Measurements from ENCODE around the gene CES5A. TPM values are rescaled to one million over a fixed set of nuclear protein-coding genes. Genes with fewer than 3 reads are reported as not detected.
"Not testable (repeated sequence)": the region's sequence is repeated elsewhere in the genome, so short reads cannot be mapped to it uniquely, and the experiment has no call there.

CES5A gene, protein sequence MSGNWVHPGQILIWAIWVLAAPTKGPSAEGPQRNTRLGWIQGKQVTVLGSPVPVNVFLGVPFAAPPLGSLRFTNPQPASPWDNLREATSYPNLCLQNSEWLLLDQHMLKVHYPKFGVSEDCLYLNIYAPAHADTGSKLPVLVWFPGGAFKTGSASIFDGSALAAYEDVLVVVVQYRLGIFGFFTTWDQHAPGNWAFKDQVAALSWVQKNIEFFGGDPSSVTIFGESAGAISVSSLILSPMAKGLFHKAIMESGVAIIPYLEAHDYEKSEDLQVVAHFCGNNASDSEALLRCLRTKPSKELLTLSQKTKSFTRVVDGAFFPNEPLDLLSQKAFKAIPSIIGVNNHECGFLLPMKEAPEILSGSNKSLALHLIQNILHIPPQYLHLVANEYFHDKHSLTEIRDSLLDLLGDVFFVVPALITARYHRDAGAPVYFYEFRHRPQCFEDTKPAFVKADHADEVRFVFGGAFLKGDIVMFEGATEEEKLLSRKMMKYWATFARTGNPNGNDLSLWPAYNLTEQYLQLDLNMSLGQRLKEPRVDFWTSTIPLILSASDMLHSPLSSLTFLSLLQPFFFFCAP
- total RNA-seq: not detected in 2 replicates

DNA sequence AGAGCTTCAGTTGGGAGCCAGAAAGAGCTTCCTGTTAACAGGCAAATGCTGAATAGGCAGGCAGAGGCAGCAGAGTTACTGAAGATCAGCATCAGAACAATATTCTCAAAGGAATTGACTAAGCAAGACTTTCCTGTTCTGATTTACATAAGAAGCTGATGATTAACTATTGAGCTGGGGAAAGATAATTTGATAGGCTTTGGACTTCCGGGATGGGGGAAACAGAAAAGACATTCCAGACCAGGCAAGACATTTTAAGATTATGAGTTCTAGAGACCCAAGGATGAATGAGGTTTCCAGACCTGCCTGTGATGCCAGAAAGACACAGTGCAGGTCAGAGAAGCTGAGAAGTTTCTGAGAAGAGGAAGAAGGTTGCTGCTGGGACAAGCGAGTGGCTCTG, at the start of gene CES5A:
Gene CES5A (minus strand): TSS at position 101 of the 400 bp plus-strand sequence. CDS start 152 bp downstream, outside the sequence.
- no peak for DNase-seq (ENCODE audit: low read depth)

DNA sequence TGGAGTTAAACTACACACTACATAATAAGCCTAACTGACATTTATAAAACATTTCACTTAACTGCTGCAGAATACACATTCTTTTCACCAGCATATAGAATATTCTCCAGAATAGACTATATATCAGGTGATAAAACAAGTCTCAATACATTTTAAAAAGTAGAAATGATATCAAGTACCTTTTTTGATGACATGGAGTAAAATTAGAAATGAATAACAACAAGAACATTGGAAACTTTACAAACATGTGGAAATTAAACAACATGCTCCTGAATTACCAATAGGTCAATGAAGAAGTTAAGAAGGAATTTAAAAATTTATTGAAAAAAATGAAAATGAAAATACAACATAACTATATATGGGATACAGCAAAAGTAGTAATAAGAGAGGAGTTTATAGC, 47.5 kb upstream of the CES5A start:
- DNase-seq (ENCODE audit: low read depth): no peak

DNA sequence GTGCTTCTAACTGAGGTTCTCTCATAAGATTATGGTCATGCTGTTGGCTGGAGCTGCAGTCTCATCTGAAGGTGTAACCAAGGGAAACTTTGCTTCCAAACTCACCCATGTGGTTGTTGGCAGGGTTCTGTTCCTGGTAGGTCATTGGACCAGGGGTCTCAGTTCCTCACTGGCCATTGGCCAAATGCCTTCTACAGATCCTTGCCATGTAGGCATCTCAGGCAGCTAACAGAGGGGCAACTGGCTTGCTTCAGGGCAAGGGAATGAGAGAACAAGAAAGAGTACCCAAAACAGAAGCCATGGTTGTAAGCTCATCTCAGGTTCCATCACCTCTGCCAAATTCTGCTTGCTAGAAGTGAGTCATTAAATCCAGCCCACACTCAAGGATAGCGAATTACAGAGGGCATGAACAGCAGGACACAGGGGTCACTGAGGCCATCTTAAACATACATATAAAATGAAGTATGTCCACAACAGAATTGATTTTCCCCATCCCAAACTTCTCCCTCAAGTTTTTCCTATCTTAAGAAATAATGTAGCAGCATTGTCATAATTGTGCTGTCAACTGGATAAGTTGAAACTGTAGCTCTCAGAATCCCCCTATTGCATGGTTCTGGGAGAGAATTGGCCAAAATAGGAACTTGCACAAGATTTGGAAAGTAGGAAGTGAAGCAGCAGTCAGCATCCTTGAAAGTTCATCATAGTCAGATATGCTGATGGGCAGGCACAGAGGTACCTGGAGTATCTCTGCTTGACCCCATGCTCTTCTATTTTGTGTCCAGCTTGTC, 42.4 kb upstream of the CES5A start:
- DNase-seq (ENCODE audit: low read depth): no peak

DNA sequence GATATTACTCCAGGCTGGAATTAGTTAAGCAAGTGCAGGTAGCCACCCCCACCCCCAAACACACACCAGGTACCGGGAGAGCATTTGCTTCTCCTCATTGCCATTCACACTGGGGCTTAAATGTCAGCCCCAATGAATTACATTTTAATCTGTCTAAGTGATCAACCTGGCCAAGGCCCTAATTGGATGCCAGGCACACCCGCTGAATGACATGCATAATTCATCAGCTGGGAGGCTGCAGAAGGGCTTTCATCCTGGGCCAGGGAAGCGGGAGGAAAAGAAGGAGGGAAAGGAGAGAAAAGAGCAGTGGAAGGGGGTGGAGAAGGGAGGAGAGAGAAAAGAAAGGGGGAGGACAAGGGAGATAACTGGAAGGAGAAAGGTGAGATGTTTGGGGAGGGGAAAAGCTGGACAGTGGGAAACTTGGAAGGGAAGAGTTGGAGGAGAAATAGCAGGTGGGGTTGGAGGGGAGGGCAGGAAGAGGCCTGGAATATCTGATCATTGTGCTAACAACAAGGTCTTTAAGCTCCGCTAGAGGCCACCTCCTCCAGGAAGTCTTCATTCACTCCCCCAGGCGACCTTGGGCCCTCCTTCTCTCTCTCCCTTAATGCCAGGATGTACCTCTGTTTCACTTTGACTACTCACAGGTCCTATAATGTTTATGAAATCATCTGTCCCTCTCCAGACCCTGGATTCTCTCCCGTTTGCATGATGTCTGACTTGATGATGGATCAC, 40.1 kb upstream of the CES5A start:
- no peak for DNase-seq (ENCODE audit: low read depth)

DNA sequence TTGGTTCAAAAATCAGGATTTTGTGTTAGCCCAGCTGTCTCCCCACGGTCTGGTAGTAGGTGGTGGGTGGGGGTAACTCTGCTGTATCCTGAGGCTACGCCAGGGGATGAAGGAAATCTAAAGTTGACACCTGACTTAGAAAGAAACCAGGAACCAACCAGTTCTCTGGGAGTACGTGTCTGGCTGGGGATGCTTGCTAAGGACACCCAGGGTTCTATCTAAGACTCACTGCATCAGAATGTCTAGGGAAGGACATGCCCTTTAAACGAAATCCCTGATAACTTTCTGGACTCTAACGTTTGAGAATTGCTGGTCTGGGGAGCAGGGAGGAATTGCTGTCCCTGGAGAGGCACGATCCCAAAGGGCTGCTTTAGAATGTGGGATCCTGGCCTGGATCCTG, 39.2 kb upstream of the CES5A start:
- no peak for DNase-seq (ENCODE audit: low read depth)

DNA sequence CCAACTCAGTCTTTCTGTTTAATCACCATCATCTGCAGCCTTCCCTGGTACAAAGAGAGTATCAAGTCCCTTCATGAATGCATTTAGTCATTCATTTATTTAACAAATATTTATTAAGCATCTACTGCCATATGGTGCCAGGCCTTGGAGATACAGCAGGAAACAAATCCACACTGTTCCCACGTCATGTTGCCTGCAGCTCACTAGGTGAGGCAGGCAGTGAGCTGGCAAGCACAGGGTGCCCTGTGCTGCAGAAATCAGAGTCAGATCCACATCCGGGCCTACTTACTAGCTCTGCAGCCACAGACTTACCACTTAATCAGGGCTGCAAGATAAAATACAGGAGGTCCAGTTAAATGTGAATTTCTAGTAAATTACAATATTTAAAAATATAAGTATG, 38.5 kb upstream of the CES5A start:
- no peak for DNase-seq (ENCODE audit: low read depth)

DNA sequence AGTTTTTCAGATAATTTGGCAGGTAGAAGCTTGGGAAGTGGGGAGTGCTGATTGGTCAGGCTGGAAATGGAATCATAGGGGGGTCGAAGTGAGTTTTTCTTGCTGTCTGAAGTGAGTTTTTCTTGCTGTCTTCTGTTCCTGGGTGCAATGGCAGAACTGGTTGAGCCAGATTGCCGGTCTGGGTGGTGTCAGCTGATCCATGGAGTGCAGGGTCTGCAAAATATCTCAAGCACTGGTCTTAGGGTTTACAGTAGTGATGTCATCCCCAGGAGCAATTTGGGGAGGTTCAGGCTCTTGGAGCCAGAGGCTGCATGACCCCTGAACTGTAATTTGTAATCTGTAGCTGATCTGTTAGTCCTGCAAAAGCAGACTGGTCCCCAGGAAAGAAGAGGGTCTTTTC, 37.9 kb upstream of the CES5A start:
- not testable (repeated sequence) for DNase-seq (ENCODE audit: low read depth)

DNA sequence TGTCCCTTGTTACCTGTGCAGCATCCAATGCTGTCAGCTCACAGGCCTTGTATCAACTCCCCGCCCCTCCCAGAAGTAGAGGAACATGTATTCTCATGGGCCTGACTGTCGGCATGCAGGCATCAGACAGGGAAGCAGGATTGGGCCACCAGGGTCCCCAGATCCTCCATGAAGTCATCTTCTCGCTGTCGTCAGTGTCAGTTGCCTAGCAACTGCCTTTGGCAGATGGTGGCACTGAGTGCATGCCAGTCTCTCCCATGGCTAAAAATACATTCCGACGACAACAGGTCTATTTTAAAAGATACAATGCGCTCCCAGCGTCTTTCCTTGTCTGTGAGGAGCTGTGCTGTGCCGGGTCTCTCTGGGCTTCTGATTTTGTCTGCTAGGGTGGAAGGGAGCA, 36.8 kb upstream of the CES5A start:
- DNase-seq (ENCODE audit: low read depth): no peak

DNA sequence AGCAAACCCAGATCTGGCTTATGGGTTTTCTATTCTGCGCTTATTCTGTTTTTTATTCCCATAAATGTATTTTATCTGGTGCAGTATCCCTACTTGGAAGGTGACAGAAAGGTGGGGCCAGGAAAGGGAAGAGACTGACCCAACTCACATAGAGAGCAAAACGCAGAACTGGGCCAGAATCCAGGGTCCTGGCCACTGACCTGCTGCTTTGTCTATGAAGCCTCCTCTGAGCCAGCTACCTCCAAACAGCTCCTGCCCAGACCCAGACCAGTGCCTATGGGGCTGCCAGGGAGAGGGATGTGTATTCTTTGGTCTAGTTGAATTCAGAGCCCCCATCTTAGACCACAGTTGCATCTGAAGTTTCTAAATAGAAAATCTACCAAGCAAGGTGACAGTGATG, 36.4 kb upstream of the CES5A start:
- no peak for DNase-seq (ENCODE audit: low read depth)

DNA sequence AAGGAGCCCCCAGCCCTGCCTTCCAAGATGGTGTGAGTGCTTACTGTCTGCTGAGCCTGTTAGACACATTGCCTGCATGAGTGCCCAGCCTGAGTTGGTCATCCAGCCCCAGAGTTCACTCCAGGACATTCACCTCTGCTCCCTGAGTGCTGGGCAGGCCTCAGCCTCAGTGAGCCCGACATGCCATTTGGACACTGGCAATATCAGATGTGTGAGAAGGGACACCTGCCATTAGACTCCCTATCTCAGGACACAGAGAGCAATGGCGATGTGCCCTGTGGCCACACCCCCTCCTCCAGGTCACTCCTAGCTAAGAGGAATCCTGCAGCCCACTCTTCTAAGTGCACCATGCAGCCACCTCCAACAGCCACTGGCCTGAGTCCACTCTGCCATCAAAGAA, 34.7 kb upstream of the CES5A start:
- DNase-seq (ENCODE audit: low read depth): no peak

DNA sequence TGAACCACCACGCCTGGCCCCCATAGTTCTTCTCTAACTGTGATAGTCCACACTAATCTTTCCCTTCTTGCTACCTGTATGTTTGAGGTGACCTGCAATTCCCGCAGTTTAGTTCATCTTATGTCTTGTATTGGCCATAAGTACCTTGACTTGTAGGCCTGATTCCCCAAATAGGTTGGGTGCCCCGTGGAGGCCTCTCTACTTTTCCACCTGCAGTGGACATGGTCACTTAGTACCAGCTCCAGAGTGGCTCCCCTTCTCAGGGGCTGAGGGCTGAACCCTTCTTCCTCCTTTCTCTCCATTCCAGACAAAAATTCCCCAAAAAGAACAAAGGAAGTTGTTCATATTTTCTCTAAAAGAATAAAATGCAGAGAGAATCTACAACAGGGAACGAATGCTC, 33.5 kb upstream of the CES5A start:
- no peak for DNase-seq (ENCODE audit: low read depth)

DNA sequence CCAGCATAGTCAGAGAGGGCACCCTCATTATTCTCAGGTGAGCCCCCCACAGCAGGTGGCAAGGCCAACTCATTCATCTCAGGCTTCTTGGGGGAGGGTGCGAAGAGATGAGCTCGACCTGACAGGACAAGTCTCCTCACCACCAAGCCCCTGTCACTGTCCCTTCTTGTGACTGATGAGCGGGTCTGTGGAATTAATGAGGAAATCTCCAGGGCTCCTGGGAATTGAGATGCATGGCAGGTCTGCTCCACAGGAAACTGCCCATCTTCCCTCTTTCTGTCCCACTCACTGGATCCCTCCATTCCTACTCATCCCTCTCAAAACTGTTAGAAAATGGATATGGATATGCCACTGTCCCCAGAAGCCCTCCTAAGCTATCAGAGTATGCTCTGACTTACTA, 32.5 kb upstream of the CES5A start:
- no peak for DNase-seq (ENCODE audit: low read depth)

DNA sequence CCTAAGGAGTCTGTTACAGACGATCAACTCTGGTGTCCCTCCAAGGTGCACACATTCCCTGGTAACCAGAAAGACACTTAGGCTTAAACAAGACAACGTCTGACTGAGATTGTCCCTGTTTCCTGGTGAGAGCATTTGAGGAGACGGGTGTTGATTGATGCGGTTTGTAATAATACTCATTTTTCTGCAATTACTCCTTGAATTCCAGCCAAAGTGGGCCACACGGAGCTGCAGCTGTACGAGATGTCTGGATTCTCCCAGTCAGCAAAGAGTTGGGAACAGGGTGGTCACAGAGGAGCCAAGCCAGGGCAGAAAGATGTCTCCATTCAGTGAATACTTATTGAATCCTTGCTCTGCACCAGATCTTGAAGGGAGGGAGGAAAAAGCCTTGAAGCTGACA, 30.9 kb upstream of the CES5A start:
- no peak for DNase-seq (ENCODE audit: low read depth)

DNA sequence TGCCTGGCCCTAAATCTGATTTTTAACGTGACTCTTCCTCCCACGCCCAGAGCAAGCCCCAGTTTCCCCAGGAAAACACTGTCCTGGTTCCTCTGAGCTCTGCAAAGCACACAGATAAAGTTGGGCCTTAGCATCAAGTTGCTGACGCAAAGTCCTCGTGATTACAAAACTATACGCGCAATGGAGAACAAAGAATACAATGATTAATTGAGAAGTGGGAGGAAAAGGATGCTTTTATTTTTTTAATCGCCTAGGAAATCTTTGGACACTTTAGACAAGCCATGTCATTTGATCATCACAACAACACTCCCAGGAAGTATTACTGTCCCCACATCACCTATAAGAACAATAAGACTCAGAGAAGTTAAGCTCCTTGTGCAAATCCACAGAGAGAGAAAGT, 30.5 kb upstream of the CES5A start:
- DNase-seq (ENCODE audit: low read depth): no peak

DNA sequence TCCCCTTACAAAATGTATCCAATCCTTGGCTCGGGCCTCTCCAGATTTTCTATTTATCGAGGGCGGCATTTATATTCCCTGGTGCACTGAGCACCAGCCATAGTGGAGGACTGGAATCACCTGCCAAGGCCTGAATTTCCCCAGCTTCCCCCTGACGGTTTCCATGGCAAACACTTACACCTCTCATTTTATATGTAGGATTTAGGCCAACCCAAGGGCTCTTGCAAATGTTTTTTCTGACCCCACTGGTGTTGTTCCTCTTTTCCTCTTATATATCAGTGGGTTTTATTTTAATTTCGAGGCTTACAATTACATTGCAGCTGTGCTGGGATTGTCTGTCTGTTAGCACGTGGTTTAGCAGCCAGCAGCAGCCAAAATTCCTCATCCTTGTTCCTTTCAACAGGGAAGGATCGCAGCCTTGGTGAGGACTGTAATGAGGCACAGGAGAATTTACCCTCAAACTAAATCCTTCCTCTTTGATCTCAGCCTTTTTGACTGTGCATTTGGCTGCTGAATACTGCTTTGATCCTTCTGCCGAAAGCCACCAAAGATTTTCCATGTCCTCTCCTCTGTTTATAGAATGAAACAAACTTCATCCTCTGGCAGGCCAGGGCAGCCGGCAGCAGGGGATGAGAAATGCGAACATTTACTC, 26.5 kb upstream of the CES5A start:
- DNase-seq (ENCODE audit: low read depth): no peak

DNA sequence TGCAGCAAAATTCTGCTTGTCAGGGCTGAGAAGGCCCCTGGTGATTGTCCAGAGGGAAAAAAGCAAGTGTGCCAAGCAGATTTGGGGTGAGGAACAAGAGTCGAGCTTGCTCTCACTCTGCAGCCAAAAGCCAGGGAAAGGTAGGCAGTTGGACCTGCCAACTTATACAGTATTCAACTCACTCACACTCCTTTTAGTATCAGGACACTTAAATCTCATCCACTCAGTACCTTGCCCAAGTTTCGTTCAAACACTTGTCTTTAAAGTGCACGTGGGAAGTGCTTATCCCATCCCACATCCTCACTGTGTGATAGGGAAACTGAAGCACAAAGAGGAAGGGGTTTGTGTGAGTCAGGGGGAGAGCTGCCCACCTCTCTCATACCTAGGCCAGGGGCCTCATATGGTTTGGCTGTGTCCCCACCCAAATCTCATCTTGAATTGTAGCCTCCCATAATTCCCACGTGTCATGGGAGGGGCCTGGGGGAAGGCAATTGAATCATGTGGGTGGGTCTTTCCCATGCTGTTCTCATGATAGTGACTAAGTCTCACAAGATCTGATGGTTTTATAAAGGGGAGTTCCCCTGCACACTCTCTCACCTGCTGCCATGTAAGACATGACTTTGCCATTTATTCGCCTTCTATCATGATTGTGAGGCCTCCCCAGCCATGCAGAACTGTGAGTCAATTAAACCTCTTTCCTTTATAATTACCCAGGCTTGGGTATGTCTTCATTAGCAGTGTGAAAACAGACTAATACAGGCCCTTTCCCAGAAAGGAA, 25.6 kb upstream of the CES5A start:
- no peak for DNase-seq (ENCODE audit: low read depth)

DNA sequence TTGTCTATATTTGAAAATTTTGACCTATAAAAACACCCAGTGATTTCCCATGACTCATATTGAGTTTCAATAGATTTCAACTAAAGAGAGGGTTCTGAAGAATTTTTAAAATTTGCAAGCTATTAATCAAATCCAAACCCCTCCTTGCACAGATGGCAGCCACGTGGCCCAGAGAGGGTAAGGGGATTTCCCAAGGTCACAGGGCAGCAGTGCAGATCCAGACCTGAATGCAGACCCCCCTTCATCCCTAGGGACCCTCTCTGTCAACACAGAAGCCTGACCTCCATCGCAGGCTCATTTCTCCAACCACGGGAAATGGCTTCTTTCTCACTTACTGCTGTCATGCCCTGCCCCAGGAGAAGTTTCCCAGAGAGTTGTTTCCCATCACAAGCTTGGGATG, 24.7 kb upstream of the CES5A start:
- DNase-seq (ENCODE audit: low read depth): no peak

DNA sequence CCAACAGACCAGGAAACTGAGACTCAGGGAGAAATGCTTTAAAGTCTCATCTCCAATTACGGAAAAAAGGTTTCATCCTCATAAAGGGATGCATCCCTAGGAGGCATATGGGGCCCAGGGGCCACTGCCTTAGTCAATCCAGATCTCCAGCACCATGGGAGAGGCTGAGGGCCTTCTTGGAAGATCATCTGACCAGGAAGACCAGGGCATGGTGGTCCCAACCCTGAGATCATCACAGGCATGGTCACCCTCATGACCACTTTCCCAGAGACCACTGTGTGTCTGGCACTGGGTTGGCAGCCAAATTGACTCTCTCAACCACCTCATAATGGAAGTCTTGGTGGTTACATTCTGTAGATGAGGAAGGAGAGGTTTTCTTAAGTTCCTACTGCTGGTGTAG, 23.4 kb upstream of the CES5A start:
- DNase-seq (ENCODE audit: low read depth): no peak

DNA sequence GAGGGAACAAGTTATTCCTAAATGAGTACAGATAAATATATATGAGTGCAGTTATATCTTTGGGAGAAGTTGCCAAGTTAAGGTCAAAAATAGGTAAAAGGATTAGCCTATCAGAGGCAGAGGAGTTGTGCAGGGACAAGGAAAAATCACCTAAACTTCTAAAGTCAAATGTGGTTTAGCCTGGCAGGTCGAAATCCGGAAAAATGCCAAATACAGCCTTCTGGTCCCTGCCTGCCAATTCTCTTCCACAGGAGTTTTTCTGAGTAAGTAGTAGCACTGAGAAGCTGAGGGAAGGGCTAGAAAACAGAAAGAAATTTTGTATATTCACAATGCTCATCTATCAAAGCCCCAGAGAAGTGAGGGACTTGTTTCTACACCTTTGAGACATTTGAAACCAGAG, 17.6 kb upstream of the CES5A start:
- no peak for DNase-seq (ENCODE audit: low read depth)

DNA sequence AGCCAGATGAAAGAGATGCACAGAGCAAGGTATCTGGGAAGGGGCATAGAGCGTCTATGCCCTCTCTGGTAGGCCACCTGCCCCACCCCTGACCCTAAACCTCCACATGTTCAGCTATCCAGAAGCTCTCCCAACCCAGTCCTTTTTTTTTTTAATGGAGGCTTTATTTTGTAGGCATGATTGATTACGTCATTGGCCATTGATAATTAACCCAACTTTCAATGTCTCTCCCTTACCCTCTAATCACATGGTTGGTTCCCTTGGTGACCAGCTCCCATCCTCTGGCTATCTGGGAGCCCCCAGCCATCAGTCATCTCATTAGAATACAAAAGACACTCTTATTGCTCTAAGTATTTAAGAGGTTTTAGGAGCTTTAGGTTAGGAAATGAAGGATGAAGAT, 14.3 kb upstream of the CES5A start:
- no peak for DNase-seq (ENCODE audit: low read depth)

DNA sequence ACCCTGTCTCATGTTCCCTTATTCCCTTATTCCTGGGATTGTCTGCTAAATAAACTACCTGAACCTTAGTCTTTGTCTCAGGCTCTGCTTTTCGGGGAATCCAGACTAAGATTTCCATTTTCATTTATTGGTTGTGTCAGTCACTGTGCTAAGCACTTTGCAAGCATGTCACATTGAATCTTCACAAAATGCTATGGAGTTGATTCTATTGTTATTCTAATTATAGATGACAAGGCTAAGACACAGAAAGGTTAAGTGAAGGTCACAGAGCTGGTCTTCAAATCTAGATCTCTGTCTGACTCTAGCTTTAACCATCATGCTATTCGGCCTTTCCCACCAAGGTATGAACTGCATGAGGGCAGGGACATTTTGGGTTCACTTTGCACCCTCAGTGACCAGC, 13.4 kb upstream of the CES5A start:
- no peak for DNase-seq (ENCODE audit: low read depth)

Measured in renal cortical epithelial cell (primary cell).